ENCODE data around the gene KCNC3. TPM values are rescaled to one million over a fixed set of nuclear protein-coding genes. Genes with fewer than 3 reads are reported as not detected.

KCNC3 gene
- total RNA-seq, 2 experiments from 2014 or later: 1.1 to 1.4 TPM

DNA sequence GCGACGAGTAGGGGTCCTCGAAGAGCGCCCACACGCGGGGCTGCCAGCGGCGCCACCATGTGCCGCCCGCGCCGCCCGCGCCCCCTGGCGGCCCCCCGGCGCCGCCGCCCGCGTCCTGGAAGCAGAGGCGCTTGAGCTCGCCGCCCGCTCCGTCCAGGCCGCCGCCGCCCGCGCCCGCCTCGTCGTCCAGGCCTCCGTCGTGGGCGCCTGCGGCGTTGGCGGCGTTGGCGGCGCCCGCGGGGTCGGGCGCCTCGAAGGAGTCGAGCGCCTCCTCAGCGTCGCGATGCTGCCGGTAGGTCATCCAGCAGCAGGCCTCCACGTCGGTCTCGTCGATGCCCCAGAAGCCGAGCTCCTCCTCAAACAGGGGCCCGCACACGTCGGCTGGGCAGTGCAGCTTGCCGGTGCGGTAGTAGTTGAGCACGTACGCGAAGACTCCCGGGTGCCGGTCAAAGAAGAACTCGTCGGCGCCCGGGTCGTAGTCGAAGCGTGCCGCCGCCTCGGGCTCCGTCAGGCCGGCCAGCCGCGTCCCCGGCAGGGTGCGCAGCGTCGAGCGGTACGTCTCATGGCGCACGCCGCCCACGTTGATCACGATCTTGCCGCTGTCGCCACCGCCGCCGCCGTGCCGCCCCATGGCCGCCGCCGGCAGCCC is 829 bp downstream of the KCNC3 start:
- POLR2A ChIA-PET: interaction anchor here (0.6 to 1.0 kb wide), 2 partner anchors 8 to 183 kb away, joined by 3 to 5 read pairs; partner anchors contain the start of gene JOSD2
- peak; percentile 48 for DNase-seq
- Mint-ChIP-seq H3K27ac (no peak overlapping the region), H3K27me3 (peaks cover 52% of the 10 kb centered on the region), H3K9me3 (no peaks in the 10 kb centered on the region), H3K4me3 (no peak overlapping the region), H3K36me3 (peaks cover 6% of the 10 kb centered on the region), H3K4me1 (peaks cover 44% of the 10 kb centered on the region)
- no peak for ATAC-seq (ENCODE audit: low read depth)

DNA sequence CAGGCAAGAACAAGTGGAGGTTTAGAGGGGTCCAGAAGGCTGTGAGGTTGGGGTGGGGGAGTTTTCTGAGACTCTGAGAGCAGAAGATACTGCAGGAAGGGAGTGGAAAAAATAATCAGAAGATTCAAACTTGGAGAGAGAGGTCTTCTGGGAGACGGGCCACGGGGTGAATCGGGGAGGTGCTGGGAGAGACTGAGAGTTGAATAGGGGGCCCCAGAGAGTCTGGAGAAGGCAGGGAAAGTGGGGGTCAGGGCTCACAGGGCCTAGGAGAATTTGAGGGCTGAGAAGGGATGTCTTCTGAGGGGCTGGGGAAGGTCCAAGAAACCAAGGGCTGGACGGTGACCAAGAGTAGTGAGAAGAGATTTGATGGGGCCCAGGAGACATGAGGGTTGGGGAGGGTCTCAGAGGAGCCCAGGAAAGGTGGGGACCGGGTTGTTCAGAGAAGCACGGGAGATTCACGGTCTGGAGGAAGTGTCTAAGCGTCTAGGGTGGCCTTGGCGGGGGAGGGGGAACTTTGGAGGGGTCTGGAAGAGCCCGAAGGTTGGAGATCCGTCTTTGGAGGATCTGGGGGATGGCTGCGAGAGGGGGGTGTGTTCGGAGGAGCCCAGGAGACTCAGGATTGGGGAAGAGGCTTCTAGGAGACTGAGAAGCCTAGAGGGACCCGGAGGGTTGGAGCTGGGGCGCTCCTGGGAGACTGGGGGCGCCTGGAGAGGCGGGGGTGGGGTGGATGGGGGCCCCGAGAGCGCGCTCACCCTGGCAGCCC is 1.5 kb downstream of the KCNC3 start:
- DNase-seq: no peak
- Mint-ChIP-seq H3K4me3 (peak overlapping the region; percentile 60), H3K4me1 (peaks cover 41% of the 10 kb centered on the region), H3K27ac (peak overlapping the region; percentile 78), H3K27me3 (peaks cover 50% of the 10 kb centered on the region), H3K36me3 (peaks cover 4% of the 10 kb centered on the region), H3K9me3 (no peaks in the 10 kb centered on the region)
- no peak for ATAC-seq (ENCODE audit: low read depth)
- POLR2A ChIA-PET: interaction anchor here (0.6 kb wide), 1 partner anchor 9 kb away, joined by 5 read pairs; no protein-coding TSS in a partner anchor

DNA sequence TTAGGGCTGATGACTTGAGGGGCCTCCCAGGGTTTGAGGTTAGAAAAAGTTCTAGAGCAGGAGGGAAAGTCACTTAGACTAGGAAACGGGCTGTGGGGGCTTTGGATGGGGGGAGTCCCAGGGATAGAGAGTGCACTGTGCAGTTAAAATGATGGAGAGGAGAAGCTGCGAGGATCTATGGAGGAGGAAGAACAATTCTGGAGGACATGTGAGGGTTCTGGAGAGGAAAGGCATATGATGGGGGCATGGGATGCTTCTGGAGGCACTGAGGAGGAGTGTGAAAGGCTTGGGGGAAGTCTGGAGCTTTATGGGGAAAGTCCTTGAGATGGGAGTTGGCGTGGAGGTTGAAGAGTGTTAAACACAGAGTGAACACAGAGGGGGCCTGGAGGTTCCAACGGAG is 2.2 kb downstream of the KCNC3 start:
- no peak for DNase-seq
- Mint-ChIP-seq H3K27ac (peak overlapping the region; percentile 7), H3K27me3 (peaks cover 46% of the 10 kb centered on the region), H3K9me3 (no peaks in the 10 kb centered on the region), H3K4me1 (peaks cover 36% of the 10 kb centered on the region), H3K36me3 (peaks cover 4% of the 10 kb centered on the region), H3K4me3 (peak overlapping the region; percentile 60)
- no peak for ATAC-seq (ENCODE audit: low read depth)
- POLR2A ChIA-PET: no interaction called here

DNA sequence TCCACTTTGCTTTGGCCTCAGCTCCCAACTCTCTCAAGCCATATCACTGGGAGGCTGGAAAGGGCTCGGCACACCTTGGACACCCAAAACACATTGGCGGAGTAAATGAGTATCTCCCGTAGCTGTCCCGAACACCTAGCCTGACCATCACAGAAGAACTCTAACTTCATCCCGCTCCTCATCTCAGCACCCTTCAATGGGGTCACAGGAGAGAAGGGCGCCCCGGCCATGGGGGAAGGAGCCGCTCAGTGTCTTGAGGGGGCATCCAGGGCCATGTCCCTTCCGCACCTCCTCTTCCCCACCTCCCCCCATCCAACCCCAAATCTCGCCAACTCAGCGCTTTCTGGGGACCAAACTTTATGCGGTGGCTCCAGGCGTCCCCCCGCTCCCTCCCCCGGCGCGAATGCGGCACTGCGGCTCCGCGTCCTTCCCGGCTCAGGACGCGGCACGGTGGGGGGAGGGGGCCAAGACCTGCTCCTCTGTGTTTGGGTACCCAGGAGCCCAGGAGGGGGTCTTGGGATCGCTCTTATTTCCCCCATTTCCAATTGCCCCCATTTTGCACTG is 3.0 kb downstream of the KCNC3 start:
- H3K9me3 Mint-ChIP-seq: no peaks in the 10 kb centered on the region
- ATAC-seq (ENCODE audit: low read depth): no peak
- peaks cover 28% of the 10 kb centered on the region for H3K4me1 Mint-ChIP-seq
- H3K27ac Mint-ChIP-seq: no peak overlapping the region
- peaks cover 4% of the 10 kb centered on the region for H3K36me3 Mint-ChIP-seq
- POLR2A ChIA-PET: interaction anchor here (1.0 kb wide), 1 partner anchor 397 kb away, joined by 3 read pairs; the partner anchor contains the start of genes ATF5 and NUP62
- peaks cover 40% of the 10 kb centered on the region for H3K27me3 Mint-ChIP-seq
- DNase-seq: no peak
- H3K4me3 Mint-ChIP-seq: no peak overlapping the region

DNA sequence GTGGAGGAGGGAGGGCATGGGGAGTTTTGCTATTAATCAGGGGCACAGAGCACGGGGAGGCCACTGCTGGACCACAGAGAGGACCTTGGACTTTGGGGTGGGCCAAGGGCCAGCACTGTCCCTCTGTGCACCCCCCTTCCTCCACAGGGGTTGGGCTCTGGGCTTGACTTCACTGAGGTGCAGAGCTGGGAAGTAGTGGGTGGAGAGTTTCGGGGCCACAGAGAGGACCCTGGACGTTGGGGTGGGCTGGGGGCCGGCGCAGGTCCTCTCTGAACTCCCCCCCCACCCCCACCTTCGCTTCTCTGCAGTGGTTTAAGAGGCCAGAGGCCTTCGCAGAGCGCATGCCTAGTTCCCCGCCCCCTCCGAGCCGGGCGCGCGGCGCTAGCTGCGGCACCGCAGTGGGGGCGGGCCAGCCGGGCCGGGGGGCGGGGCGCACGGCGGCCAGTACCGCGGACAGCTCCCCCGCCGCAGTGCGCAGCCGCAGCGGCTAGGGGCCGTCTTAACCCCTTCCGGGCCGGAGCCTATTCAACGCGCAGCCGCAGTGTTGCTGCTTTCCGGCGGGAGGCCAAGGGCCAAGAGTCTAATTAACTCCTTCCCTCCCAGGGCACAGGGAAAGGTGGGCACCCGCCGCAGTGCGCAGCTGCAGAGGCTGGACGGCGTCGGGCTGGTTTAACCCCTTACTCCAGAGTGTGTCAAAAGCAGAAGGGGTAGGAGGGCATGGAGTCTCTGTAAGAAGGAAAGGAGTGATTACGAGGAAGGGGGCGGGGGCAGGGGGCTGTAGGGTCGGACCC is 3.7 kb downstream of the KCNC3 start:
- peak; percentile 92 for DNase-seq
- POLR2A ChIA-PET: interaction anchor here (1.0 kb wide), 1 partner anchor 396 kb away, joined by 3 read pairs; the partner anchor contains the start of genes ATF5 and NUP62
- Mint-ChIP-seq H3K36me3 (peaks cover 4% of the 10 kb centered on the region), H3K27ac (no peak overlapping the region), H3K9me3 (no peaks in the 10 kb centered on the region), H3K4me1 (peaks cover 26% of the 10 kb centered on the region), H3K4me3 (peak overlapping the region; percentile 42), H3K27me3 (peaks cover 40% of the 10 kb centered on the region)
- peak; percentile 14 for ATAC-seq (ENCODE audit: low read depth)

DNA sequence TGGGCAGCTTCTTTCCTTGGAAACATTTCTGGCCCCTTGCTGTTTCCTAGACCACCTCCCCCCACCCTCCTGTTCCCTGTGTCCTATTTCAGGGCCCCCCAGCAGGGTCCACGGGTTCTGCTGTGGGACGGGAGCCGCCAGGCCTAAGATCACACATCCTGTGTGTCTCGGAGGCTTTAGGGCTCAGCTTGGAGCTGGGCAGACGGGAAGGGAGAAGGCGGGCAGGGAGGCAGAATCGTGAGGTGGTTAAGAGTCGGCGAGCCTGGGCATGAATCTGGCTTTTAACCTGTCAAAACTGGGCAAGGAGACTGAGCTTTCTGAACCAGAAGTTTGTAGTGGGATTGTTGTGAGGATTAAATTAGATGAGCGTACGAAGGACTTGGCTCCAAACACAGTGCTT is 4.8 kb downstream of the KCNC3 start:
- POLR2A ChIA-PET: no interaction called here
- ATAC-seq (ENCODE audit: low read depth) (no peak), DNase-seq (no peak)
- no peak overlapping the region for H3K27ac Mint-ChIP-seq
- H3K4me3 Mint-ChIP-seq: no peak overlapping the region
- H3K36me3 Mint-ChIP-seq: peaks cover under 1% of the 10 kb centered on the region
- H3K9me3 Mint-ChIP-seq: no peaks in the 10 kb centered on the region
- H3K27me3 Mint-ChIP-seq: peaks cover 29% of the 10 kb centered on the region
- peaks cover 18% of the 10 kb centered on the region for H3K4me1 Mint-ChIP-seq

DNA sequence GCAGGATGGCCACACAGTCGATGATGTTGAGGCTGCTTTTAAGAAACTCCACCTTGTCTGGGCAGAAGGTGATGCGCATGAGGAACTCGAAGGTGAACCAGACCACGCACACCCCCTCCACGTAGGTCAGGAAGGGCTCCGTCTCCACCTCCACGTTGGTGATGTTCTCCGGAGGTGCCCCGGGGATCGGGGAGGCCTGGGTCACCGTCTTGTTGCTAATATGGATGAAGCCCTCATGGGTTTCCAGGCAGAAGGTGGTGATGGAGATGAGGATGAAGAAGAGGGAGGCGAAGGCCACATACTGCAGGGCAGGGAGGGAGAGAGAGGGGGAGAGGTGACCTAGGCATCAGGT is 5.4 kb downstream of the KCNC3 start:
- DNase-seq (no peak), ATAC-seq (ENCODE audit: low read depth) (no peak)
- H3K36me3 Mint-ChIP-seq: no peaks in the 10 kb centered on the region
- no peak overlapping the region for H3K4me3 Mint-ChIP-seq
- peaks cover 17% of the 10 kb centered on the region for H3K4me1 Mint-ChIP-seq
- POLR2A ChIA-PET: no interaction called here
- no peaks in the 10 kb centered on the region for H3K9me3 Mint-ChIP-seq
- H3K27me3 Mint-ChIP-seq: peaks cover 25% of the 10 kb centered on the region
- no peak overlapping the region for H3K27ac Mint-ChIP-seq

DNA sequence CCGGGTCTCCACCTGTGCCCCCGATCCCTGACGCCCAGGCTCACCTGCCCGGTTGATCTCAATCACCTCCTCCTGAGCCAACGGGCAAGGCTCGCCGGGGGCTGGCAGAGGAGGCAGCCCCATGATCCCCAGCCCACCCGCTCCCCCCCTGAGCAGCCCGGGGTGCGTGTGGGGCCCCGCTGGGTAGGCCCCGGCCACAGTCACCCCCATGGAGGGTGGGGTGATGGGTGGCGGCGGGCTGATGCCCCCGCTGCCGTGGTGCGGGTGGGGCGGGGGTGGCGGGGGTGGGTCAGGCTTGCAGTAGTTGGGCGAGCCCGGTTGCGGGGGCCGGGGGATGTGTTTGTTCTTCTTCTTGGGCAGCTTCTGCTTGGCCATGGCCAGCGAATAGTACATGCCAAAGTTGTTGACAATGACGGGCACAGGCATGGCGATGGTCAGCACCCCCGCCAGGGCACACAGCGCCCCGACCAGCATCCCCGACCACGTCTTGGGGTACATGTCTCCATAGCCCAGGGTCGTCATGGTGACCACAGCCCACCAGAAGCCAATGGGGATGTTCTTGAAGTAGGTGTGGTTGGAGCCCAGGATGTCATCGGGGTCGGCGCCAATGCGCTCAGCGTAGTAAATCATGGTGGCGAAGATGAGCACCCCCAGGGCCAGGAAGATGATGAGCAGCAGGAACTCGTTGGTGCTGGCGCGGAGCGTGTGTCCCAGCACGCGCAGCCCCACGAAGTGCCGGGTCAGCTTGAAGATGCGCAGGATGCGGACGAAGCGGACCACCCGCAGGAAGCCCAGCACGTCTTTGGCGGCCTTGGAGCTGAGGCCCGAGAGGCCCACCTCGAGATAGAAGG is 6.0 kb downstream of the KCNC3 start:
- peaks cover 25% of the 10 kb centered on the region for H3K27me3 Mint-ChIP-seq

DNA sequence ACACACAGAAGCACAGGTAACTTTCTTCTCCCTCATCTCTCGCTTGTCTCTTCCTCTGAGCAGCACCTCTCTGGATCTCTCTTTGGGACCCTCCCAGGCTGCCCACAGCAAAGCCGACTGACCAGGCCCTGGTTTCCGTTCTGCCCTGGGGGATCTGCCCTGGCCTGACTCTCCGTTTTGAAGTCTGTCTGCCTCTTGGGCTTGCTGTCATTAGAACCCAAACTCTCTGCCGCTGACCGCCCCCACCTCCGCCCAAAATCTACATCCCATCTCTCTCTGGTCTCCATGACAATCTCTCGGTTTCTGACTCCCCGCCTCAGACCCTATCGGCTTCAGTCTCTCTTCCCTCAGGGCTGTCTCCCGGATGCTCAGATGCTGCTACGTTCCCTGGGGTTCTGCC is 6.9 kb downstream of the KCNC3 start:
- POLR2A ChIA-PET: no interaction called here
- H3K27me3 Mint-ChIP-seq: peaks cover 27% of the 10 kb centered on the region

More for the DNA sequence above, 6.0 kb downstream of the KCNC3 start:
- POLR2A ChIA-PET: no interaction called here
- DNase-seq: no peak
- Mint-ChIP-seq H3K4me1 (peaks cover 17% of the 10 kb centered on the region), H3K27ac (no peak overlapping the region), H3K9me3 (no peaks in the 10 kb centered on the region), H3K36me3 (no peaks in the 10 kb centered on the region), H3K4me3 (no peak overlapping the region)
- ATAC-seq (ENCODE audit: low read depth): no peak

DNA sequence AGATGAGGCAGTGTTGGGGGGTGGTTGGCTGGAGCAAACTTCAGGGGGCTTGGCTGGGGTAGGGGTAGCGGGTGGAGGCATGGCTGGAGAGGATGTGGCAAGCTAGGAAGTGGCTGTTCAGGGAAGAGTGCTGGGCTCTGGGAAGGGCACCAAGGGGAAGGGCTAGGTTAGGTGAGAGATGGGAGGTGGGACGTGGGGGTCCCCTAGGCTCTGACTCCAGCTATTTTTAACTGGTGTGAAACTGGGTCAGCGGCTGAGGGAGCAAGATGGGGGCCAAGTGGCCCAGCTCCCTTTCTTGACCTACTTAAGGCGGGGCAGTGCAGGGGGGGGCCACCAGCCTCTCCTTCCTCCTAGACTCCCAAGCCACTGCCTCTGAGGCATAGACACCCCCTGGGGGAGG is 7.3 kb downstream of the KCNC3 start:
- H3K27ac Mint-ChIP-seq: no peak overlapping the region
- peaks cover 9% of the 10 kb centered on the region for H3K4me1 Mint-ChIP-seq
- H3K4me3 Mint-ChIP-seq: no peak overlapping the region
- H3K27me3 Mint-ChIP-seq: peaks cover 24% of the 10 kb centered on the region
- DNase-seq (no peak), ATAC-seq (ENCODE audit: low read depth) (no peak)
- no peaks in the 10 kb centered on the region for H3K36me3 Mint-ChIP-seq
- H3K9me3 Mint-ChIP-seq: no peaks in the 10 kb centered on the region
- POLR2A ChIA-PET: no interaction called here

More for the DNA sequence above, 6.9 kb downstream of the KCNC3 start:
- H3K4me3 Mint-ChIP-seq: no peak overlapping the region
- no peak overlapping the region for H3K27ac Mint-ChIP-seq
- no peak for DNase-seq
- H3K36me3 Mint-ChIP-seq: no peaks in the 10 kb centered on the region
- peaks cover 12% of the 10 kb centered on the region for H3K4me1 Mint-ChIP-seq
- no peak for ATAC-seq (ENCODE audit: low read depth)
- H3K9me3 Mint-ChIP-seq: no peaks in the 10 kb centered on the region

DNA sequence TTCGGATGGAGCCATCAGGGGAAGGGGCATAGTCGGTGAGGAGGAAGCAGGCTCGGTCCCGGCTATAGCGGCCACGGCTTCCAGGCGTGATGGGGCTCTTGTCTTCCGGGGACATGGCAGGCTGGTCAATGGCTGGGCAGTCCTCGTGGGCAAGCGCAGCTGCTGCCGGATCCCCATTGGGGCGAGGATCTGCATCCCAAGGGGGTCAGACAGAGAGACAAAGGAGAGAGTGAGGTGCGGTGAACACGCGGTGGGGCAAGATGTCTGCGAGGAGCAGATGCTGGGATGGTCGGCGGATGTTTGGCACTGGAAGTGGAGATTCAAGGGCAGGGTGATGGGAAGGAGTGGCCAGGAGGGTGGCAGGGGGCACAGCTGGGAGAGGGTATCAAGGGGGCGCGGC is 8.6 kb downstream of the KCNC3 start:
- ATAC-seq (ENCODE audit: low read depth) (no peak), DNase-seq (no peak)
- Mint-ChIP-seq H3K36me3 (no peaks in the 10 kb centered on the region), H3K27ac (no peak overlapping the region), H3K4me3 (no peak overlapping the region), H3K9me3 (no peaks in the 10 kb centered on the region), H3K4me1 (peaks cover 8% of the 10 kb centered on the region), H3K27me3 (peaks cover 25% of the 10 kb centered on the region)
- POLR2A ChIA-PET: no interaction called here

DNA sequence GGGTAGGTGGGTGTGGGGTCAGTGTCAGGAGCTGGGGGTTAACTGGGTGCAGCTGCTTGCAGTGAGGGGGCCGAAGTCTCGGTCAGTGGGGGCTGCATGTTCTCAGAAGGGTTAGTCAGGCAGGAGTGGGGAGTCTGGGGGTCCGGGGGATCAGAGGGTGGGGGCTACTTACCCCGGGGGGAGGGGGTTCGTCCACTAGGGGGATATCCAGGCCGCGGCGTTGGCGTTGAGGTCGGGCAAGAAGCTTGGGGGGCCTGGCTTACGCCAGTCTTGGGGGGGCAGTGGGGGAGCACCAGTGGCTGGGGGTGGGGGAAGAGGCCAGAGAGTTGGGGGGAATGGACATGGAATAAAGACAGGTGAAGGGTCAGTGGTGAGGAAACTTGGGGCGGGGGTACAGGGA is 9.1 kb downstream of the KCNC3 start:
- ATAC-seq (ENCODE audit: low read depth): no peak
- no peak overlapping the region for H3K27ac Mint-ChIP-seq

More for the DNA sequence above, 9.1 kb downstream of the KCNC3 start:
- H3K36me3 Mint-ChIP-seq: no peaks in the 10 kb centered on the region
- H3K4me1 Mint-ChIP-seq: peaks cover 7% of the 10 kb centered on the region
- DNase-seq: no peak
- no peak overlapping the region for H3K4me3 Mint-ChIP-seq
- H3K27me3 Mint-ChIP-seq: peaks cover 27% of the 10 kb centered on the region
- no peaks in the 10 kb centered on the region for H3K9me3 Mint-ChIP-seq
- POLR2A ChIA-PET: no interaction called here

Data from activated naive CD8-positive, alpha-beta T cell treated with anti-CD3 and anti-CD28 coated beads, Interleukin-2, amount 10 ng/mL, durations not matched to agents 7 days and 5 days (primary cell).